Naive thymus-derived CD4-positive, alpha-beta T cell (primary cell): ENCODE results near the gene SIL1. TPM values are rescaled to one million over a fixed set of nuclear protein-coding genes. Genes with fewer than 3 reads are reported as not detected.

Source experiments
- ATAC-seq: fragments of 150-1000 bp; cut with Tn5 transposase; 2 replicates; pipeline ENCODE4 v1.10.0; 2021; ENCODE audit warnings: mild to moderate bottlenecking, moderate library complexity
- CTCF ChIA-PET: fragments of 350-600 bp; sonication (Branson Sonifier 250); formaldehyde crosslinking; loops from one replicate; lab custom pipeline; 2021; ENCODE audit warnings: antibody characterized with exemption; lab: Charles Lee
- POLR2A ChIA-PET: fragments of 350-600 bp; sonication (Branson Sonifier 250); formaldehyde crosslinking; loops from one replicate; lab custom pipeline; 2021; ENCODE audit warnings: antibody characterized with exemption, inconsistent platforms; lab: Charles Lee
- DNase-seq, 9 donors: peaks; one replicate each; pipeline versions ENCODE4 v3.0.0 to v3.0.0-alpha.2; 2020 to 2022; ENCODE audit warnings: mixed read lengths in 1 of 9
- H3K27ac ChIP-seq: one replicate; pipeline ENCODE4 v1.7.0; 2013; ENCODE audit warnings: mild to moderate bottlenecking, low read depth, low read length, moderate library complexity
- H3K27me3 ChIP-seq, 2 donors: one replicate each; pipeline ENCODE4 v1.7.0; 2013; ENCODE audit warnings: low read length in 2 of 2, mild to moderate bottlenecking in 2 of 2, moderate library complexity in 2 of 2; ENCODE audit not compliant: control insufficient read depth in 2 of 2, insufficient read depth in 2 of 2
- H3K36me3 ChIP-seq, 3 experiments: 1 replicate in 2 of 3; 2 replicates in 1 of 3; pipeline ENCODE4 v1.7.0; 2013; ENCODE audit warnings: low read length in 3 of 3, mild to moderate bottlenecking in 3 of 3, moderate library complexity in 1 of 3; ENCODE audit not compliant: insufficient read depth in 3 of 3, control insufficient read depth in 2 of 3
- H3K4me1 ChIP-seq, 2 donors: one replicate each; pipeline ENCODE4 v1.7.0; 2013; ENCODE audit warnings: low read length in 2 of 2, mild to moderate bottlenecking in 2 of 2, moderate library complexity in 1 of 2; ENCODE audit not compliant: control insufficient read depth in 2 of 2, insufficient read depth in 2 of 2
- H3K4me3 ChIP-seq: 2 replicates; pipeline ENCODE4 v1.7.0; 2013; ENCODE audit warnings: mild to moderate bottlenecking, low read length
- H3K9me3 ChIP-seq, 3 experiments: 1 replicate in 2 of 3; 2 replicates in 1 of 3; pipeline ENCODE4 v1.7.0; 2013; ENCODE audit warnings: low read length in 3 of 3; ENCODE audit not compliant: control insufficient read depth in 2 of 3
- H3K27ac Mint-ChIP-seq, 9 donors: one replicate each; pipeline ENCODE4 v1.8.0; 2020 to 2022; ENCODE audit warnings: mixed read lengths in 9 of 9, mild to moderate bottlenecking in 8 of 9, moderate library complexity in 5 of 9, inconsistent platforms in 2 of 9
- H3K27me3 Mint-ChIP-seq, 5 donors: one replicate each; pipeline ENCODE4 v1.8.0; 2021 to 2022; ENCODE audit warnings: mixed read lengths in 5 of 5, mild to moderate bottlenecking in 1 of 5
- H3K36me3 Mint-ChIP-seq, 5 donors: one replicate each; pipeline ENCODE4 v1.8.0; 2020 to 2022; ENCODE audit warnings: mixed read lengths in 5 of 5, mild to moderate bottlenecking in 3 of 5, inconsistent platforms in 1 of 5
- H3K4me1 Mint-ChIP-seq, 7 donors: one replicate each; pipeline ENCODE4 v1.8.0; 2020 to 2022; ENCODE audit warnings: mixed read lengths in 7 of 7, mild to moderate bottlenecking in 3 of 7, inconsistent platforms in 1 of 7
- H3K4me3 Mint-ChIP-seq, 10 donors: one replicate each; pipeline ENCODE4 v1.8.0; 2020 to 2022; ENCODE audit warnings: mild to moderate bottlenecking in 10 of 10, mixed read lengths in 10 of 10, moderate library complexity in 6 of 10, inconsistent platforms in 2 of 10
- H3K9me3 Mint-ChIP-seq, 11 donors: one replicate each; pipeline ENCODE4 v1.8.0; 2020 to 2022; ENCODE audit warnings: mixed read lengths in 11 of 11, mild to moderate bottlenecking in 4 of 11, inconsistent platforms in 1 of 11, moderate library complexity in 1 of 11
- intact Hi-C, 2 donors: fragments of 100-400 bp; cut with micrococcal nuclease; formaldehyde crosslinking; loops; one replicate each; pipeline ENCODE4 v1.15.1; 2023
- polyA plus RNA-seq, 2 donors: library from polyadenylated mRNA; unstranded; fragments of 300-500 nt; fragmentation: Illumina TruSeq; gene quantifications; one replicate each; pipeline ENCODE4 v1.2.3, GENCODE V29; 2021
- total RNA-seq, 6 experiments: library from RNA in 5 of 6; stranded (reverse) in 5 of 6; gene quantifications; 1 replicate in 5 of 6; 2 replicates in 1 of 6; pipeline ENCODE4 v1.2.3 and lab custom pipeline; 2021 to 2026

SIL1 gene
- total RNA-seq (10 to 100 TPM; 11.9 to 27.1 (median 22.8) TPM), polyA plus RNA-seq (10 to 100 TPM; 10.6 to 15.6 TPM), total RNA-seq (lab: John Stamatoyannopoulos, UW) (14.1 reads per million, percentile 43 among the genes with 10 or more reads in this experiment)

GRCh38 chr5:139197710-139198669 is at the start of gene SIL1:
Gene SIL1 (minus strand): TSS chr5:139198368. CDS start chr5:139127843, 70,525 bp downstream.
- Histone ChIP-seq H3K27ac (peak within 1 kb of the TSS; percentile 89), H3K27me3 (no peaks in the 10 kb centered on the region), H3K36me3 (no peaks in the 10 kb centered on the region), H3K9me3 (no peaks in the 10 kb centered on the region), H3K4me1 (peaks cover 8% of the 10 kb centered on the region in 2 donors), H3K4me3 (peak within 1 kb of the TSS; percentile 97)
- intact Hi-C loops, result loop anchor here (1.0 to 10.0 kb wide), 20 partner anchors 75 to 1443 kb away; partner anchors contain the start of genes ETF1 (in 2 of the 2), HSPA9 (in 2 of the 2), MATR3 (in 2 of the 2) and APBB3 (in 1 of the 2)
- Mint-ChIP-seq H3K36me3 (peaks cover 0 to 16% (median 7%) of the 10 kb centered on the region in 5 donors), H3K4me3 (peak within 1 kb of the TSS; percentile 83 to 96 (median 90)), H3K27ac (peak within 1 kb of the TSS; percentile 86 to 96 (median 91)), H3K4me1 (peaks cover 17 to 38% (median 26%) of the 10 kb centered on the region in 7 donors), H3K9me3 (no peaks in the 10 kb centered on the region), H3K27me3 (no peaks in the 10 kb centered on the region)
- CTCF ChIA-PET, result no interaction called here
- DNase-seq (peak; percentile 88 to 94 (median 91)), ATAC-seq (peak; percentile 99)
- POLR2A ChIA-PET, result interaction anchor here (0.6 to 1.3 kb wide), 8 partner anchors 9 to 622 kb away, joined by 3 to 4 read pairs (median 4); partner anchors contain the start of genes HSPA9 and PAIP2

- H3K4me3 Mint-ChIP-seq, result peak overlapping the region in 1 of 10 donors; percentile 59
- Histone ChIP-seq H3K4me3 (no peak overlapping the region), H3K36me3 (no peaks in the 10 kb centered on the region), H3K27me3 (no peaks in the 10 kb centered on the region), H3K9me3 (no peaks in the 10 kb centered on the region), H3K4me1 (no peaks in the 10 kb centered on the region), H3K27ac (no peak overlapping the region)
- peaks cover 0 to 2% (median 0%) of the 10 kb centered on the region in 11 donors for H3K9me3 Mint-ChIP-seq
- POLR2A ChIA-PET, result no interaction called here
- intact Hi-C loops, result no loop called here
- CTCF ChIA-PET, result no interaction called here
- ATAC-seq (peak; percentile 87), DNase-seq (peak in 1 of 9 donors; percentile 66)
- peaks cover 0 to 10% (median 0%) of the 10 kb centered on the region in 5 donors for H3K27me3 Mint-ChIP-seq
- peaks cover 6 to 22% (median 13%) of the 10 kb centered on the region in 7 donors for H3K4me1 Mint-ChIP-seq
- H3K27ac Mint-ChIP-seq, result peak overlapping the region in 1 of 9 donors; percentile 52
- no peaks in the 10 kb centered on the region for H3K36me3 Mint-ChIP-seq
These were observed 48.2 kb upstream of the SIL1 start for GRCh38 chr5:139246394-139246793.

- CTCF ChIA-PET, result no interaction called here
- peak overlapping the region in 1 of 10 donors; percentile 59 for H3K4me3 Mint-ChIP-seq
- no peaks in the 10 kb centered on the region for H3K4me1 ChIP-seq
- no peak for DNase-seq
- no peaks in the 10 kb centered on the region for H3K36me3 ChIP-seq
- intact Hi-C loops, result no loop called here
- peaks cover 6 to 18% (median 13%) of the 10 kb centered on the region in 7 donors for H3K4me1 Mint-ChIP-seq
- H3K9me3 ChIP-seq, result no peaks in the 10 kb centered on the region
- peaks cover 0 to 14% (median 3%) of the 10 kb centered on the region in 5 donors for H3K27me3 Mint-ChIP-seq
- no peaks in the 10 kb centered on the region for H3K27me3 ChIP-seq
- POLR2A ChIA-PET, result no interaction called here
- peaks cover 0 to 2% (median 0%) of the 10 kb centered on the region in 11 donors for H3K9me3 Mint-ChIP-seq
- peak overlapping the region in 1 of 9 donors; percentile 6 for H3K27ac Mint-ChIP-seq
- ATAC-seq, result no peak
- no peaks in the 10 kb centered on the region for H3K36me3 Mint-ChIP-seq
- H3K27ac ChIP-seq, result no peak overlapping the region
- no peak overlapping the region for H3K4me3 ChIP-seq
These were observed 47.6 kb upstream of the SIL1 start for GRCh38 chr5:139245637-139246339.

GRCh38 chr5:139243425-139243970 is 45.3 kb upstream of the SIL1 start:
- Mint-ChIP-seq H3K9me3 (peaks cover 0 to 2% (median 0%) of the 10 kb centered on the region in 11 donors), H3K4me3 (no peak overlapping the region), H3K27ac (no peak overlapping the region), H3K4me1 (peaks cover 6 to 18% (median 13%) of the 10 kb centered on the region in 7 donors), H3K27me3 (peaks cover 5 to 24% (median 14%) of the 10 kb centered on the region in 5 donors), H3K36me3 (no peaks in the 10 kb centered on the region)
- Histone ChIP-seq H3K36me3 (no peaks in the 10 kb centered on the region), H3K27me3 (no peaks in the 10 kb centered on the region), H3K27ac (no peak overlapping the region), H3K4me3 (no peak overlapping the region), H3K4me1 (no peaks in the 10 kb centered on the region), H3K9me3 (no peaks in the 10 kb centered on the region)
- ChIA-PET CTCF (no interaction called here), POLR2A (interaction anchor here (0.7 kb wide), 1 partner anchor 8 kb away, joined by 8 read pairs; no protein-coding TSS in a partner anchor)
- no peak for DNase-seq
- intact Hi-C loops, result no loop called here
- no peak for ATAC-seq

- intact Hi-C loops, result no loop called here
- Mint-ChIP-seq H3K9me3 (peaks cover 0 to 2% (median 0%) of the 10 kb centered on the region in 11 donors), H3K27ac (no peak overlapping the region), H3K36me3 (no peaks in the 10 kb centered on the region), H3K4me1 (peaks cover 0 to 8% (median 5%) of the 10 kb centered on the region in 7 donors), H3K4me3 (no peak overlapping the region), H3K27me3 (peaks cover 5 to 28% (median 14%) of the 10 kb centered on the region in 5 donors)
- Histone ChIP-seq H3K4me3 (no peak overlapping the region), H3K9me3 (no peaks in the 10 kb centered on the region), H3K27ac (no peak overlapping the region), H3K4me1 (no peaks in the 10 kb centered on the region), H3K36me3 (no peaks in the 10 kb centered on the region), H3K27me3 (no peaks in the 10 kb centered on the region)
- ATAC-seq (no peak), DNase-seq (no peak)
- POLR2A ChIA-PET, result no interaction called here
- CTCF ChIA-PET, result no interaction called here
These were observed 43.0 kb upstream of the SIL1 start for GRCh38 chr5:139241139-139241538.

GRCh38 chr5:139236479-139236878 is 38.3 kb upstream of the SIL1 start:
- H3K36me3 Mint-ChIP-seq, result peaks cover 0 to 4% (median 0%) of the 10 kb centered on the region in 5 donors
- H3K27me3 Mint-ChIP-seq, result peaks cover 5 to 24% (median 8%) of the 10 kb centered on the region in 5 donors
- ChIA-PET POLR2A (interaction anchor here (0.8 kb wide), 1 partner anchor 57 kb away, joined by 6 read pairs; the partner anchor contains the start of gene MATR3), CTCF (interaction anchor here (0.6 kb wide), 1 partner anchor 163 kb away, joined by 3 read pairs; no protein-coding TSS in a partner anchor)
- Histone ChIP-seq H3K4me3 (no peak overlapping the region), H3K27ac (no peak overlapping the region), H3K27me3 (no peaks in the 10 kb centered on the region), H3K36me3 (no peaks in the 10 kb centered on the region), H3K4me1 (no peaks in the 10 kb centered on the region), H3K9me3 (no peaks in the 10 kb centered on the region)
- ATAC-seq (no peak), DNase-seq (no peak)
- intact Hi-C loops, result no loop called here
- H3K9me3 Mint-ChIP-seq, result peaks cover 0 to 2% (median 0%) of the 10 kb centered on the region in 11 donors
- H3K27ac Mint-ChIP-seq, result no peak overlapping the region
- no peak overlapping the region for H3K4me3 Mint-ChIP-seq
- peaks cover 0 to 2% (median 0%) of the 10 kb centered on the region in 7 donors for H3K4me1 Mint-ChIP-seq
